Tongue (tissue), 2 donors: ENCODE measurements around the gene TMEM127. TPM values are rescaled to one million over a fixed set of nuclear protein-coding genes. Genes with fewer than 3 reads are reported as not detected.
"Not testable (repeated sequence)": the region's sequence is repeated elsewhere in the genome, so short reads cannot be mapped to it uniquely, and the experiment has no call there.

Source experiments
- DNase-seq: peaks from one replicate; pipeline ENCODE4 v3.0.0-alpha.2; 2015
- total RNA-seq: library from RNA; depleted of rRNA; stranded (reverse); fragments of >200 nt; gene quantifications from one replicate; pipeline ENCODE4 v1.2.3, GENCODE V29; 2014

The TMEM127 gene
- total RNA-seq, 1 donor from 2014 or later: 17.4 TPM

GRCh38 chr2:96264086-96264485 is 1.7 kb downstream of the TMEM127 start:
- DNase-seq: no peak

- no peak for DNase-seq
These were observed 3.5 kb downstream of the TMEM127 start for GRCh38 chr2:96262306-96262705.

GRCh38 chr2:96261328-96262003 is 4.3 kb downstream of the TMEM127 start:
- no peak for DNase-seq

GRCh38 chr2:96260387-96261260 is 5.2 kb downstream of the TMEM127 start:
- DNase-seq: peak; percentile 58

- DNase-seq: no peak
These were observed 6.3 kb downstream of the TMEM127 start for GRCh38 chr2:96259497-96259921.

GRCh38 chr2:96258166-96259022 is 7.4 kb downstream of the TMEM127 start:
- peak; percentile 61 for DNase-seq

GRCh38 chr2:96257744-96258143 is 8.1 kb downstream of the TMEM127 start:
- DNase-seq: not testable (repeated sequence)

GRCh38 chr2:96256611-96257113 is 9.1 kb downstream of the TMEM127 start:
- DNase-seq: no peak

- no peak for DNase-seq
These were observed 11.2 kb downstream of the TMEM127 start for GRCh38 chr2:96254571-96254970.

- DNase-seq: no peak
These were observed 12.8 kb downstream of the TMEM127 start for GRCh38 chr2:96253006-96253405.

GRCh38 chr2:96252526-96252925 is 13.3 kb downstream of the TMEM127 start:
- no peak for DNase-seq

GRCh38 chr2:96251721-96252292 is 14.0 kb downstream of the TMEM127 start:
- no peak for DNase-seq

- no peak for DNase-seq
These were observed 15.6 kb downstream of the TMEM127 start for GRCh38 chr2:96250188-96250587.

- DNase-seq: peak; percentile 77
These were observed 16.1 kb downstream of the TMEM127 start for GRCh38 chr2:96249654-96250053.

- no peak for DNase-seq
These were observed 17.2 kb downstream of the TMEM127 start for GRCh38 chr2:96248624-96249023.

- no peak for DNase-seq
These were observed 17.9 kb downstream of the TMEM127 start for GRCh38 chr2:96247896-96248295.

GRCh38 chr2:96247009-96247408 is 18.8 kb downstream of the TMEM127 start:
- no peak for DNase-seq

GRCh38 chr2:96245609-96246390 is 20.0 kb downstream of the TMEM127 start:
- DNase-seq: no peak

- DNase-seq: no peak
These were observed 22.0 kb downstream of the TMEM127 start for GRCh38 chr2:96243843-96244242.

- DNase-seq: no peak
These were observed 23.7 kb downstream of the TMEM127 start for GRCh38 chr2:96241900-96242611.
